IMR-90 (cell line): Measurements from ENCODE around the gene PIGA. TPM values are rescaled to one million over a fixed set of nuclear protein-coding genes. Genes with fewer than 3 reads are reported as not detected.

ENCODE experiments used
- ATAC-seq: fragments of 200-7000 bp; cut with Tn5 transposase; 2 replicates; pipeline ENCODE4 v1.9.1; 2020; ENCODE audit warnings: low read depth, mild to moderate bottlenecking, moderate library complexity
- BruUV-seq: library from RNA; stranded (reverse); fragments of 400-500 nt; replicated peaks from 2 replicates; lab custom pipeline; 2021; lab: Mats Ljungman, UMichigan
- CTCF ChIA-PET: fragments of 300-600 bp; formaldehyde crosslinking; extraction: SDS; loops from one replicate; lab custom pipeline; 2021; ENCODE audit warnings: antibody characterized with exemption; lab: Yijun Ruan, JAX
- POLR2A ChIA-PET: fragments of 300-600 bp; sonication (Branson Sonifier 250); formaldehyde crosslinking; loops from one replicate; lab custom pipeline; 2022; ENCODE audit warnings: antibody characterized with exemption; ENCODE audit not compliant: unreplicated experiment; lab: Charles Lee
- DNase-seq: peaks from one replicate; pipeline ENCODE4 v3.0.0; 2013
- H2AFZ ChIP-seq: replicated peaks from 2 replicates; pipeline ENCODE3; 2013; ENCODE audit warnings: low read length, mild to moderate bottlenecking; ENCODE audit not compliant: poor library complexity
- H2AK5ac ChIP-seq: 2 replicates; pipeline ENCODE4 v1.6.1; 2013; ENCODE audit warnings: low read depth, low read length, inconsistent platforms
- H2AK9ac ChIP-seq: replicated peaks from 2 replicates; pipeline ENCODE3; 2013; ENCODE audit warnings: mild to moderate bottlenecking, low read depth, low read length, moderate library complexity; ENCODE audit not compliant: poor library complexity
- H2BK120ac ChIP-seq: 2 replicates; pipeline ENCODE4 v1.6.1; 2013; ENCODE audit warnings: low read depth, low read length, inconsistent platforms
- H2BK15ac ChIP-seq: 3 replicates; pipeline ENCODE4 v1.6.1; 2013; ENCODE audit warnings: low read depth, low read length, inconsistent platforms
- H2BK20ac ChIP-seq: 2 replicates; pipeline ENCODE4 v1.6.1; 2013; ENCODE audit warnings: low read depth, mild to moderate bottlenecking, inconsistent platforms, low read length, moderate library complexity
- H2BK5ac ChIP-seq: 2 replicates; pipeline ENCODE4 v1.6.1; 2013; ENCODE audit warnings: mild to moderate bottlenecking, low read depth, low read length, inconsistent platforms; ENCODE audit not compliant: poor library complexity, severe bottlenecking
- H3K14ac ChIP-seq: replicated peaks from 2 replicates; pipeline ENCODE4 v1.6.1; 2013; ENCODE audit warnings: low read depth, low read length, inconsistent platforms
- H3K18ac ChIP-seq: 2 replicates; pipeline ENCODE4 v1.6.1; 2013; ENCODE audit warnings: low read depth, low read length, control low read depth
- H3K23ac ChIP-seq: 2 replicates; pipeline ENCODE4 v1.6.1; 2013; ENCODE audit warnings: low read depth, low read length, inconsistent platforms
- H3K27ac ChIP-seq: 2 replicates; pipeline ENCODE4 v1.5.1; 2013; ENCODE audit warnings: mild to moderate bottlenecking, control low read depth, low read length; ENCODE audit not compliant: insufficient read depth
- H3K27me3 ChIP-seq: 2 replicates; pipeline ENCODE4 v1.6.1; 2013; ENCODE audit warnings: low read length; ENCODE audit not compliant: control insufficient read depth, insufficient read depth
- H3K36me3 ChIP-seq: 2 replicates; pipeline ENCODE4 v1.6.1; 2013; ENCODE audit warnings: low read length, mixed read lengths; ENCODE audit not compliant: control insufficient read depth, insufficient read depth
- H3K4ac ChIP-seq: 2 replicates; pipeline ENCODE4 v1.6.1; 2013; ENCODE audit warnings: low read depth, low read length, inconsistent platforms
- H3K4me1 ChIP-seq: 2 replicates; pipeline ENCODE4 v1.6.1; 2013; ENCODE audit warnings: low read length, mixed read lengths; ENCODE audit not compliant: control insufficient read depth, insufficient read depth
- H3K4me2 ChIP-seq: 2 replicates; pipeline ENCODE4 v1.6.1; 2013; ENCODE audit warnings: low read depth, mild to moderate bottlenecking, control low read depth, low read length, moderate library complexity
- H3K4me3 ChIP-seq: 2 replicates; pipeline ENCODE4 v1.5.1; 2013; ENCODE audit warnings: low read depth, mild to moderate bottlenecking, control low read depth, low read length, moderate library complexity; ENCODE audit not compliant: insufficient read depth
- H3K56ac ChIP-seq: 2 replicates; pipeline ENCODE4 v1.6.1; 2013; ENCODE audit warnings: low read length, inconsistent platforms; ENCODE audit not compliant: insufficient read depth; ENCODE audit errors: extremely low read depth
- H3K79me1 ChIP-seq, 2 experiments: 2 replicates each; pipeline ENCODE4 v1.6.1; 2013; ENCODE audit warnings: low read length in 2 of 2, inconsistent platforms in 1 of 2, low read depth in 1 of 2
- H3K9ac ChIP-seq: 2 replicates; pipeline ENCODE4 v1.6.1; 2013; ENCODE audit warnings: low read depth, low read length, control low read depth
- H3K9me1 ChIP-seq: 2 replicates; pipeline ENCODE4 v1.6.1; 2013; ENCODE audit warnings: low read length, inconsistent platforms; ENCODE audit not compliant: insufficient read depth
- H3K9me3 ChIP-seq: 2 replicates; pipeline ENCODE4 v1.6.1; 2013; ENCODE audit warnings: low read length; ENCODE audit not compliant: control insufficient read depth, insufficient read depth
- H4K20me1 ChIP-seq: 2 replicates; pipeline ENCODE4 v1.6.1; 2013; ENCODE audit warnings: low read length, inconsistent platforms; ENCODE audit not compliant: insufficient read depth
- H4K5ac ChIP-seq: 2 replicates; pipeline ENCODE4 v1.6.1; 2013; ENCODE audit warnings: mild to moderate bottlenecking, low read depth, low read length, control low read depth
- H4K8ac ChIP-seq, 2 experiments: 2 replicates each; pipeline ENCODE4 v1.6.1; 2013; ENCODE audit warnings: low read depth in 2 of 2, low read length in 2 of 2, control low read depth in 1 of 2, inconsistent platforms in 1 of 2
- H4K91ac ChIP-seq: 2 replicates; pipeline ENCODE4 v1.6.1; 2013; ENCODE audit warnings: low read depth, low read length, inconsistent platforms; ENCODE audit not compliant: insufficient read depth
- BHLHE40 ChIP-seq: fragments of 150-350 bp; IDR thresholded peaks from 2 replicates; pipeline ENCODE4 v1.6.1; 2016; ENCODE audit warnings: mild to moderate bottlenecking, low read depth, low read length
- FOS ChIP-seq: fragments of 150-350 bp; IDR thresholded peaks from 2 replicates; pipeline ENCODE4 v1.6.1; 2016; ENCODE audit warnings: low read depth, low read length
- MAFK ChIP-seq: IDR thresholded peaks from 2 replicates; pipeline ENCODE4 v1.6.1; 2012; ENCODE audit warnings: low read depth, low read length, improper control_type of control experiment
- MAZ ChIP-seq: IDR thresholded peaks from 2 replicates; pipeline ENCODE4 v1.6.1; 2012; ENCODE audit warnings: low read depth, mild to moderate bottlenecking, low read length, improper control_type of control experiment, moderate library complexity, borderline replicate concordance
- MXI1 ChIP-seq: IDR thresholded peaks from 2 replicates; pipeline ENCODE4 v1.6.1; 2012; ENCODE audit warnings: low read depth, mild to moderate bottlenecking, low read length, moderate library complexity, borderline replicate concordance
- POLR2A ChIP-seq: IDR thresholded peaks from 2 replicates; pipeline ENCODE4 v1.6.1; 2012; ENCODE audit warnings: mild to moderate bottlenecking, low read depth, low read length
- RAD21 ChIP-seq: IDR thresholded peaks from 2 replicates; pipeline ENCODE4 v1.6.1; 2012; ENCODE audit warnings: low read length, improper control_type of control experiment
- RCOR1 ChIP-seq: IDR thresholded peaks from 2 replicates; pipeline ENCODE4 v1.6.1; 2012; ENCODE audit warnings: mild to moderate bottlenecking, low read length, improper control_type of control experiment; ENCODE audit not compliant: insufficient replicate concordance
- SMC3 ChIP-seq: fragments of 150-350 bp; IDR thresholded peaks from 2 replicates; pipeline ENCODE4 v1.6.1; 2016; ENCODE audit warnings: low read depth, mild to moderate bottlenecking, antibody characterized with exemption, low read length, moderate library complexity
- WGBS, 2 experiments: methylation state at CpG; one replicate each; pipeline versions ENCODE4 v1.1.5 to v1.1.7; 2013; ENCODE audit warnings: missing lambda C conversion rate in 2 of 2; ENCODE audit not compliant: insufficient read length in 1 of 2; ENCODE audit errors: extremely low coverage in 2 of 2; 5-methylcytosine and 5-hydroxymethylcytosine counted together
- dilution Hi-C: fragments of 300-500 bp; cut with HindIII; formaldehyde crosslinking; loops from one replicate; pipeline ENCODE4 v1.14.3; 2018; ENCODE audit warnings: low sequenced_read_pairs; ENCODE audit not compliant: unreplicated experiment
- in situ Hi-C: fragments of 300-500 bp; cut with MboI; formaldehyde crosslinking; loops from 3 replicates; pipeline ENCODE4 v1.14.3; 2019; ENCODE audit warnings: low sequenced_read_pairs, inconsistent platforms, mixed read lengths
- intact Hi-C: fragments of 100-400 bp; cut with micrococcal nuclease; formaldehyde crosslinking; loops from 2 replicates; pipeline ENCODE4 v1.10.0; 2022
- polyA plus RNA-seq, 3 experiments: library from polyadenylated mRNA; depleted of rRNA; stranded (reverse); fragments of >200 nt; gene quantifications; 2 replicates each; pipeline ENCODE4 v1.2.3, GENCODE V29; 2012; ENCODE audit warnings: low replicate concordance in 1 of 3
- total RNA-seq: library from RNA; depleted of rRNA; stranded (reverse); fragments of >200 nt; gene quantifications from 2 replicates; pipeline ENCODE4 v1.2.3, GENCODE V29; 2012
- TF ChIP-seq, protein P1 (sequence below): fragments of 150-350 bp; IDR thresholded peaks from 2 replicates; pipeline ENCODE4 v1.6.1; 2016; ENCODE audit warnings: low read depth, mild to moderate bottlenecking, low read length, moderate library complexity, borderline replicate concordance
- TF ChIP-seq, protein P2 (sequence below): fragments of 150-350 bp; IDR thresholded peaks from 2 replicates; pipeline ENCODE4 v1.6.1; 2017; ENCODE audit warnings: mild to moderate bottlenecking, antibody characterized with exemption, low read length, low read depth
- TF ChIP-seq, protein P3 (sequence below): conservative IDR thresholded peaks from 2 replicates; pipeline ENCODE4 v1.5.1; 2012; ENCODE audit warnings: mild to moderate bottlenecking, low read depth, low read length, improper control_type of control experiment

The PIGA gene
- total and polyA plus RNA-seq, 2 of the 4 experiments (the other 2 are of a cell fraction), result 3.4 to 9.1 TPM

DNA sequence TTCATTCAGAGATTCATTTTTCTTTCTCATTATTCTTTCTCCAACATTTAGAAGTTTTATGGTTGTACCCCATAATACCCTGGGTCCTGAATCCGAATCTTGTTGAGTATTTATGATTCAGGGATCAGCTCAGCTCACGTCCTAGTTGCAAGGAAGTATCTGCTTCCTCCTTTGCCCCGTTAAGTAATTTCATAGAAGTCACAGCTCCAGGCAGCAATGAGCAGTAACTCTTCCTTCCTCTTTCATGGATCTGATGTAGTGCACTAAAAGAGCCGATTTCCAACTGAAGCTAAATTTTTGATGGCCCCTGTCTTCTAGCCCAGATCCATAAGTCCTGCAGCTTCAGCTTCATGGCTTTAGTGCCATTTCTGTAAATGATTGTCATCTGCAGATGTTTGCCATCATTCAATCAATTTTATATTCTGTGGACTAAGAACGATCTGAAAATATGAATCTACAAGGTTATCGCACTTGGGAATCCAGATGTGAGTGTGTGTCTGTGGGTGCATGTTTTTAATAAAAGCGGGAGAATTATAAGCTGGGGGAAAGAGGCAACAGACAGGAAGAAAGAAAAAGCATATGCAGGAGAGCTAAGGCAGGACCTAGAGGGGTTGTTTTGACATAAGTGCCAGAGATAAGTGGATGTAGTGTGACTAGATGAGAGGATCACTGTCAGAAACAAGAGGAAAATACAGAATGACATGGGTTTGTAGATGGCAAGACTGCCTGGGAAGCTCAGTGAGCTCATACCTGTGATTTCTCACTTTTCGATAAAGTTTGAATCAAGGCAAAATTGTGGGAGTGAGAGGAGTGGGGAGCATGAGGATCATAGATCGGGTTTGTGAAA, 31.4 kb upstream of the PIGA start (continued):
- TF ChIP-seq MAFK, result no peak

DNA sequence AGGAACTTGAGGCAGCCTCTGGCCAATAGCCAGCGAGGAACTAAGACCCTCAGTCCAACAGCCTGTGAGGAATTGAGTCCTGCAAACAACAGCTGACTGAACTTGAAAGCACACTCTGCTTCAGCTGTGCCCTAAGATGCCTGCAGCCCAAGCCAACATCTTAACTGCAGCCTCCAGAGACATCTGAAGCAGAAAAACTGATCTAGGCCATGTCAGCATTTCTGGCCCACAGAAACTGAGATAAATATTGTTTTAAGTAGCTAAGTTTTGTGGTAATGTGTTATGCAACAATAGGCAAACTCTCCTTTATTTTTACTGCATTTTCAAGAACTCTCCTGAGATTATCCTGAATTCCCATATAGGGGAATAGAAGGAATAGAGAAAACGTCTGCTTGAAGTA, 24.4 kb upstream of the PIGA start:
- no peak overlapping the region for H4K5ac ChIP-seq
- ATAC-seq, result peak; percentile 54
- no peak overlapping the region for H3K9ac ChIP-seq
- no peaks in the 10 kb centered on the region for H4K20me1 ChIP-seq
- no peak overlapping the region for H3K4me2 ChIP-seq
- H3K36me3 ChIP-seq, result no peaks in the 10 kb centered on the region
- no peak overlapping the region for H4K8ac ChIP-seq
- no peak overlapping the region for H4K91ac ChIP-seq
- no CpG with 5 or more reads among the region's 2 CpGs for WGBS, 2 experiments
- peak; percentile 15 for DNase-seq
- H3K4ac ChIP-seq, result no peak overlapping the region
- no peak overlapping the region for H2BK15ac ChIP-seq
- H3K56ac ChIP-seq, result no peak overlapping the region
- POLR2A ChIA-PET, result no interaction called here
- in situ Hi-C loops, result no loop called here
- no peak overlapping the region for H3K18ac ChIP-seq
- no peak overlapping the region for H3K4me3 ChIP-seq
- no TSS peak for BruUV-seq
- H3K14ac ChIP-seq, result no peak overlapping the region
- H3K27me3 ChIP-seq, result peaks cover 6% of the 10 kb centered on the region; the same call in 1 of the 2 replicates
- peak overlapping the region; percentile 4; the same call in 1 of the 2 replicates for H3K27ac ChIP-seq
- H3K23ac ChIP-seq, result no peak overlapping the region
- no peaks in the 10 kb centered on the region for H3K9me1 ChIP-seq
- dilution Hi-C loops, result no loop called here
- peaks cover 2% of the 10 kb centered on the region; the same call in 1 of the 2 replicates for H3K4me1 ChIP-seq
- no peak overlapping the region for H2BK5ac ChIP-seq
- no peaks in the 10 kb centered on the region for H3K79me1 ChIP-seq
- peaks cover 2% of the 10 kb centered on the region; the same call in 1 of the 2 replicates for H3K9me3 ChIP-seq
- no peak overlapping the region for H2BK20ac ChIP-seq
- 0 out of 2 replicates have a peak overlapping the region, but pooled peaks have one; percentile 23 for H2BK120ac ChIP-seq
- intact Hi-C loops, result no loop called here
- H2AFZ ChIP-seq, result no peak overlapping the region
- H2AK9ac ChIP-seq, result no peak overlapping the region
- no peak overlapping the region for H2AK5ac ChIP-seq
- CTCF ChIA-PET, result no interaction called here
- TF ChIP-seq BHLHE40, result no peak
- TF ChIP-seq, protein P1, sequence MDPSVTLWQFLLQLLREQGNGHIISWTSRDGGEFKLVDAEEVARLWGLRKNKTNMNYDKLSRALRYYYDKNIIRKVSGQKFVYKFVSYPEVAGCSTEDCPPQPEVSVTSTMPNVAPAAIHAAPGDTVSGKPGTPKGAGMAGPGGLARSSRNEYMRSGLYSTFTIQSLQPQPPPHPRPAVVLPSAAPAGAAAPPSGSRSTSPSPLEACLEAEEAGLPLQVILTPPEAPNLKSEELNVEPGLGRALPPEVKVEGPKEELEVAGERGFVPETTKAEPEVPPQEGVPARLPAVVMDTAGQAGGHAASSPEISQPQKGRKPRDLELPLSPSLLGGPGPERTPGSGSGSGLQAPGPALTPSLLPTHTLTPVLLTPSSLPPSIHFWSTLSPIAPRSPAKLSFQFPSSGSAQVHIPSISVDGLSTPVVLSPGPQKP, result no peak
- TF ChIP-seq RAD21, result no peak
- TF ChIP-seq POLR2A, result no peak
- no peak for TF ChIP-seq MAFK
- TF ChIP-seq, protein P2, sequence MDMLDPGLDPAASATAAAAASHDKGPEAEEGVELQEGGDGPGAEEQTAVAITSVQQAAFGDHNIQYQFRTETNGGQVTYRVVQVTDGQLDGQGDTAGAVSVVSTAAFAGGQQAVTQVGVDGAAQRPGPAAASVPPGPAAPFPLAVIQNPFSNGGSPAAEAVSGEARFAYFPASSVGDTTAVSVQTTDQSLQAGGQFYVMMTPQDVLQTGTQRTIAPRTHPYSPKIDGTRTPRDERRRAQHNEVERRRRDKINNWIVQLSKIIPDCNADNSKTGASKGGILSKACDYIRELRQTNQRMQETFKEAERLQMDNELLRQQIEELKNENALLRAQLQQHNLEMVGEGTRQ, result no peak
- no peak for TF ChIP-seq SMC3
- TF ChIP-seq MXI1, result no peak
- TF ChIP-seq MAZ, result no peak
- TF ChIP-seq, protein P3, sequence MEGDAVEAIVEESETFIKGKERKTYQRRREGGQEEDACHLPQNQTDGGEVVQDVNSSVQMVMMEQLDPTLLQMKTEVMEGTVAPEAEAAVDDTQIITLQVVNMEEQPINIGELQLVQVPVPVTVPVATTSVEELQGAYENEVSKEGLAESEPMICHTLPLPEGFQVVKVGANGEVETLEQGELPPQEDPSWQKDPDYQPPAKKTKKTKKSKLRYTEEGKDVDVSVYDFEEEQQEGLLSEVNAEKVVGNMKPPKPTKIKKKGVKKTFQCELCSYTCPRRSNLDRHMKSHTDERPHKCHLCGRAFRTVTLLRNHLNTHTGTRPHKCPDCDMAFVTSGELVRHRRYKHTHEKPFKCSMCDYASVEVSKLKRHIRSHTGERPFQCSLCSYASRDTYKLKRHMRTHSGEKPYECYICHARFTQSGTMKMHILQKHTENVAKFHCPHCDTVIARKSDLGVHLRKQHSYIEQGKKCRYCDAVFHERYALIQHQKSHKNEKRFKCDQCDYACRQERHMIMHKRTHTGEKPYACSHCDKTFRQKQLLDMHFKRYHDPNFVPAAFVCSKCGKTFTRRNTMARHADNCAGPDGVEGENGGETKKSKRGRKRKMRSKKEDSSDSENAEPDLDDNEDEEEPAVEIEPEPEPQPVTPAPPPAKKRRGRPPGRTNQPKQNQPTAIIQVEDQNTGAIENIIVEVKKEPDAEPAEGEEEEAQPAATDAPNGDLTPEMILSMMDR, result no peak
- no peak for TF ChIP-seq FOS
- no peak for TF ChIP-seq RCOR1
